Tibial nerve (tissue), 4 donors: Measurements from ENCODE around the gene C6orf15. TPM values are rescaled to one million over a fixed set of nuclear protein-coding genes. Genes with fewer than 3 reads are reported as not detected.

Source experiments
- DNase-seq, 2 donors: peaks; one replicate each; pipeline ENCODE4 v3.0.0-alpha.2; 2019; ENCODE audit warnings: low spot score in 2 of 2
- H3K27ac ChIP-seq, 4 donors: fragments of 200-600 bp; sonication (generic) in 3 of 4; one replicate each; pipeline ENCODE4 v1.5.1; 2017 to 2019; ENCODE audit warnings: mild to moderate bottlenecking in 1 of 4
- H3K27me3 ChIP-seq, 2 donors: fragments of 200-600 bp; sonication (generic) in 1 of 2; one replicate each; pipeline versions ENCODE4 v1.5.1 to v1.6.0; 2017 to 2019
- H3K36me3 ChIP-seq, 3 donors: fragments of 200-600 bp; sonication (generic); one replicate each; pipeline ENCODE4 v1.5.1; 2018 to 2019
- H3K4me1 ChIP-seq, 4 donors: fragments of 200-600 bp; sonication (generic) in 3 of 4; one replicate each; pipeline ENCODE4 v1.5.1; 2017 to 2019
- H3K4me3 ChIP-seq, 4 donors: fragments of 200-600 bp; sonication (generic) in 3 of 4; one replicate each; pipeline ENCODE4 v1.5.1; 2017 to 2019; ENCODE audit warnings: mild to moderate bottlenecking in 1 of 4, moderate library complexity in 1 of 4
- H3K9me3 ChIP-seq, 4 donors: fragments of 200-600 bp; sonication (generic) in 3 of 4; one replicate each; pipeline ENCODE4 v1.5.1; 2017 to 2019
- EP300 ChIP-seq, 2 donors: sonication (generic); formaldehyde crosslinking; IDR thresholded peaks; one replicate each; pipeline ENCODE4 v1.6.1; 2017; ENCODE audit warnings: antibody characterized with exemption in 2 of 2, mild to moderate bottlenecking in 1 of 2
- POLR2A ChIP-seq, 2 donors: fragments of 450-650 bp; IDR thresholded peaks; one replicate each; pipeline ENCODE4 v1.6.1; 2017; ENCODE audit warnings: antibody characterized with exemption in 2 of 2, mild to moderate bottlenecking in 2 of 2, moderate library complexity in 2 of 2
- WGBS, 2 donors: methylation state at CpG; one replicate each; pipeline ENCODE4 v1.1.5; 2018; 5-methylcytosine and 5-hydroxymethylcytosine counted together
- total RNA-seq, 4 donors: library from RNA; depleted of rRNA; stranded (reverse); fragments of >200 nt; gene quantifications; one replicate each; pipeline ENCODE4 v1.1.0, GENCODE V29; 2016
- TF ChIP-seq, protein P1 (sequence below), 5 experiments: fragments of 200-600 bp in 3 of 5; fragments of 450-650 bp in 2 of 5; sonication (generic) in 3 of 5; IDR thresholded peaks; one replicate each; pipeline ENCODE4 v1.5.1; 2016 to 2019; ENCODE audit warnings: antibody characterized with exemption in 5 of 5, mild to moderate bottlenecking in 3 of 5, moderate library complexity in 2 of 5

C6orf15 gene
- total RNA-seq, 4 donors from 2014 or later, result not detected

DNA sequence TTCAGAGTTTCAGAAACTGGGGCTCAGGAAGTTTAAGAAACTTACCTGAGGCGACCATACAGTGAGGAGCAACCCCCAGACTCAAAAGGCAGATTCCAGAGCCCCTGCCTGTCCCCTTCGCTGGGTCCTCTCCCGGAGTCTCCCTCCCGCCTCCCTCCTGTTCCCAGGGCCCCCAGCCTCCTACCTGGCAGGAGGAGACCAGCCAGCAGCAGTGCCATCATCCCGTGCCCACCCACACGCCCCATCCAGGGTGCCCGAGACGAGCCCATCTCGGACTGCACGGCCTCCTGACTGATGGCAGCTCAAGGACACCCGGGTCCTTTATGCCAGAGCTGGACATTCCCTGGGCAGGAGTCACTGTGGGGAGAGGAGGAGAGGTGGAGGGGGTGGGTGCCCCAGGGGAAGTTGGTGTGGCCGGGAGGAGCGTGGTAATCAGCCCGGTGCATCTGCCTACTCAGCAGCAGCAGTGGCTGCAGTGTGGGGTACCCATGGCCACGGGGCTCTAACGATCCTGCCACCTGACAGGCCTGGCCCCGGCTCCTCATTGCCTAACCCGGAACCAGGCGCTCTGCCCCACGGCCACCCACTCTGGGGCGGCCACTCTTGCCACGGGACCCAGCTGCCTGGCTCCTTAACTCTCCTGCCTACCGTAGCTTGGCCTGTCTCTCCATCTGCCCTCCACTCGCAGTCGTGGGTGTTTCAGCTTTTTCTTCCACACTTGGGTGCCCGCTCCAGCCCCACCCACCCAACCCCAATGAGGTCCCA, 8.0 kb upstream of the C6orf15 start, which contains the start of gene CDSN:
Gene CDSN (minus strand): TSS at position 296 of the 765 bp plus-strand sequence. CDS start 27 bp downstream, at position 269.
- H3K4me3 ChIP-seq, result no peak within 1 kb of the TSS
- DNase-seq, result no peak
- no peak within 1 kb of the TSS for H3K27ac ChIP-seq
- H3K27me3 ChIP-seq, result no peaks in the 10 kb centered on the region
- H3K9me3 ChIP-seq, result no peaks in the 10 kb centered on the region
- H3K4me1 ChIP-seq, result peaks cover 0 to 42% (median 2%) of the 10 kb centered on the region in 4 donors
- 76 to 83% methylated on average over 25 to 26 of the region's 26 CpGs for WGBS, 2 donors
- no peak for TF ChIP-seq POLR2A (IDR thresholded peaks at IDR 0.05)
- no peak for TF ChIP-seq EP300 (IDR thresholded peaks at IDR 0.05)
- TF ChIP-seq, protein P1, sequence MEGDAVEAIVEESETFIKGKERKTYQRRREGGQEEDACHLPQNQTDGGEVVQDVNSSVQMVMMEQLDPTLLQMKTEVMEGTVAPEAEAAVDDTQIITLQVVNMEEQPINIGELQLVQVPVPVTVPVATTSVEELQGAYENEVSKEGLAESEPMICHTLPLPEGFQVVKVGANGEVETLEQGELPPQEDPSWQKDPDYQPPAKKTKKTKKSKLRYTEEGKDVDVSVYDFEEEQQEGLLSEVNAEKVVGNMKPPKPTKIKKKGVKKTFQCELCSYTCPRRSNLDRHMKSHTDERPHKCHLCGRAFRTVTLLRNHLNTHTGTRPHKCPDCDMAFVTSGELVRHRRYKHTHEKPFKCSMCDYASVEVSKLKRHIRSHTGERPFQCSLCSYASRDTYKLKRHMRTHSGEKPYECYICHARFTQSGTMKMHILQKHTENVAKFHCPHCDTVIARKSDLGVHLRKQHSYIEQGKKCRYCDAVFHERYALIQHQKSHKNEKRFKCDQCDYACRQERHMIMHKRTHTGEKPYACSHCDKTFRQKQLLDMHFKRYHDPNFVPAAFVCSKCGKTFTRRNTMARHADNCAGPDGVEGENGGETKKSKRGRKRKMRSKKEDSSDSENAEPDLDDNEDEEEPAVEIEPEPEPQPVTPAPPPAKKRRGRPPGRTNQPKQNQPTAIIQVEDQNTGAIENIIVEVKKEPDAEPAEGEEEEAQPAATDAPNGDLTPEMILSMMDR (IDR thresholded peaks at IDR 0.05), result no peak
- H3K36me3 ChIP-seq, result no peaks in the 10 kb centered on the region

DNA sequence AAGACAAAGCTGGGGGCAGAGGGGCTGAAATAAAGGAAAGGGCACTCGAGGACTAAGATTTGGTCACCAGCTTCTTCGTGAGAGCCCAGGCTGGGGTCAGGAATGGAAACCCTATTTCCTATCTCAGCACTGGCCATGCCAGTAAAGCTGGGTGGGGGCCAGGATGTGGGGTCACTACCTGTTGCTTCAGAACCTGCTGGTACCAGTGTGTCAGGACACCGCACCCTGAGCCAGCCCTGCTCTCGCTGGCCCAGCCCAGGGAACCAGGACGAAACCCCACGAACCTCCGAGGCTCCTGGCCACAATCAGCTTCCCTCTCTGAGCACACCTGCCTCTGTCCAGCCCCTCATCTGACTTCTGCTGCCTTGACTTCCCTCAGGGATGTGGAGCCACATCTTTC, 5.8 kb upstream of the C6orf15 start:
- Histone ChIP-seq H3K4me1 (peaks cover 0 to 53% (median 15%) of the 10 kb centered on the region in 4 donors), H3K27ac (no peak overlapping the region), H3K4me3 (no peak overlapping the region), H3K27me3 (no peaks in the 10 kb centered on the region), H3K9me3 (no peaks in the 10 kb centered on the region), H3K36me3 (no peaks in the 10 kb centered on the region)
- TF ChIP-seq POLR2A (IDR thresholded peaks at IDR 0.05), result no peak
- no peak for DNase-seq
- WGBS, 2 donors, result 79 to 81% methylated on average over 7 of the region's 7 CpGs

DNA sequence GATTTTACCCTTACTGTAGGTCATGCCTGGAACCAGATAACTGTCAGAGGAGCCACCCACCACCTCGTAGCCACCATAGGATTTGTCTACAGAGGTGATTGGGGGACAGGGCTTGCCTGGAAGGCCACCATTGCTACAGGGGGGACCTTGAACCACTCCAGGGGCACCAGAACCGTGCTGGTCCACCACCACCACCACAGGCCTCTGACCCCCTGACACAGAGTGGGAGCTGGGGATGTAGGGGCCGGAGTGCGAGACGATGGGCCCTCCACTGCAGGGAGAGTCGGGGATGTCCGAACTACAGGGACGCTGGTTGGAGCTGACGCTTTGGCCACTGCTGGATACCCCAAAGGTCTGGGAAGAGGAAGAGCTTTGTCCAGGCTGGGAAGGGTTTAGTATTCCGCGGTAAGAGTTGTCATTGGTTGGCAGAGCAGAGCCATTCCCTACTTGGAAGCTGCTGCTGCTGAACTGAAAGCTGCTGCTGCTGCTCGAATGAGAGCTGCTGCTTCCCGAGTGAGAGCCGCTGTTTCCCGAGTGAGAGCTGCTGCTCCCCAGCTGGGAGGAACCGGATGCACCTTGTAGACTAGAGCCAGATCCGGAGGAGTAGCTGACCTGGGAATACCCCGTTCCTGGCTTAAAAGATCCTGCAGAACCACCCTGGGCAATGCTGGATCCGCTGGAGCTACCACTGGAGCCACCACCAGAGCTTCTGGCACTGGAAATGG, 4.4 kb upstream of the C6orf15 start:
- Histone ChIP-seq H3K27ac (peak overlapping the region in 2 of 4 donors; percentile 17 to 59), H3K36me3 (no peaks in the 10 kb centered on the region), H3K4me1 (peaks cover 0 to 40% (median 15%) of the 10 kb centered on the region in 4 donors), H3K4me3 (peak overlapping the region in 1 of 4 donors; percentile 28), H3K27me3 (no peaks in the 10 kb centered on the region), H3K9me3 (no peaks in the 10 kb centered on the region)
- WGBS, 2 donors, result 69 to 77% methylated on average over 14 to 17 of the region's 19 CpGs
- DNase-seq, result peak in 1 of 2 donors; percentile 23
- TF ChIP-seq EP300 (IDR thresholded peaks at IDR 0.05) (peak in 1 of 2 donors; percentile 20), POLR2A (IDR thresholded peaks at IDR 0.05) (no peak)
- TF ChIP-seq, protein P1 (IDR thresholded peaks at IDR 0.05), result no peak

DNA sequence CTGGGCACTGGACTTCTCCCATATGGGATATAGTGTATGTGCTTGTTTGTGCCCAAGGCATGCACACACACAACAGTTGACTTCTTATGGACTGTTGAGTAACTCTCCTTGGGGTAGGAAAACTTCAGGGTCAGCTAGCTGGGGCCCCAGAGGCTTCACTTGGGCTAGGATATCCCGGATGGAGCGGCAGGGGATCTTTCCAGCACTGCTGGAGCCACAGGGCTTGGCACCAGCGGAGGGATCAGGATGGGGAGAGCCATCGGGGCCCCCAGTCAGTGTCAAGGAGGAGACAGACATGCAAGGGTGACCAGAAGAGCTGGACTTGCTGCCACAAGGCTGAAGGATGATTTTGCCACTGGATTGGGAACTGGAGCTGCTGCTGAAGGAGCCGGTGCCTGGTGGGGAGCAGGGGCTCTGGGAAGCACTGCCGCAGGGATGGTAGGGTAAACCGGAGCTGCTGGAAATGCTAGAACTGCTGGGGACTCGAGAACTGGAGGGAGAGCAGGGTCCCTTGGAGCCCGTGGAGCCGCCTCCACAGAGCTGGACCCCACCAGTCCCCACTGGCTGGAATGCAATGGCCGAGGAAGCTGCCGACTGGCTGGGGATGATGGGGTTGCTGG, 3.7 kb upstream of the C6orf15 start:
- H3K36me3 ChIP-seq, result no peaks in the 10 kb centered on the region
- no peak overlapping the region for H3K27ac ChIP-seq
- no peak for DNase-seq
- no peak overlapping the region for H3K4me3 ChIP-seq
- H3K9me3 ChIP-seq, result no peaks in the 10 kb centered on the region
- no peaks in the 10 kb centered on the region for H3K27me3 ChIP-seq
- 91 to 96% methylated on average over 12 of the region's 12 CpGs for WGBS, 2 donors
- TF ChIP-seq EP300 (IDR thresholded peaks at IDR 0.05), result no peak
- TF ChIP-seq POLR2A (IDR thresholded peaks at IDR 0.05), result no peak
- TF ChIP-seq, protein P1 (IDR thresholded peaks at IDR 0.05), result no peak
- H3K4me1 ChIP-seq, result peaks cover 0 to 40% (median 15%) of the 10 kb centered on the region in 4 donors

DNA sequence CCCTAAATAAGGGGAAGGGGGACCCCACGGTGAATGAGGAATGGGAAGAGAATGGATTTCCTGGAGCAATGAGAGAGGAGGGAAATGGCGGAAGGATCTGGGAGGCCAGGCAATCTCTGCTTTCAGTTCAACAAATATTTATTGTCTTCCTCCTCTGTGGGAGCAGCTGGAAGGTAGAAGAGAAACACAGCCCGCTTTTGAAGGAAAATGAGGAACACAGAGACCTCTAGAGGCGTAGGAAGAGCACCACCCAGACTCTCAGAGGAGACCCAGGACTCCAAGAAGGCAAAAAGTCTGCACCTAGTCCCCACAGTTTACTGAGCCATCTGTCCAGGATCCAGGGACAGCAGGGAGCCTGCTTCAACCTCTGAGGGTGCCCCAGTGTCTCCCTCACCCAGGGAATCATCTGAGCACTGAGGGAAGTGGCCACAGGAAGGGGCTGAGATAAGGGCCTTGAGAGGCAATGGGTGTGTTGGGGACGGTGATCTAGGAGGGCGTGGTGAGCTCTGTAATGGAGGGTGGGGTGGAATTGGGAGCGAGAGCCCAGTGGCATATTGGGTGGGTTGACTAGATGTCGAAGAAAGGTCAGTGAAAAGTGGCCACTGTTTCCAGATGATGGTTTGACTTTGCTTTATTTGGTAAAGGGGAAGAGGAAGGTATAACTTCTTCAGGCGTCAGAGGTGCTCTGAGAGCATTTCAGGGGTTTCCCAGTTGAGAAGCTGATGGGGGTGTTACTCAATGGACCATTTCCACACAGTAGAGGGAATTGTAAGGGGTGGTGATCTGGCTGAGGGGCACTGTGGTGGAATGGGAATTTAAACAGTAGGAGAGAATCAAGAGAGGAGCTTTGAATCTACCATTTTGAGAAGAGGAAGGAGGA, 2.8 kb upstream of the C6orf15 start:
- Histone ChIP-seq H3K36me3 (no peaks in the 10 kb centered on the region), H3K4me1 (peaks cover 0 to 40% (median 15%) of the 10 kb centered on the region in 4 donors), H3K9me3 (no peaks in the 10 kb centered on the region), H3K4me3 (peak overlapping the region in 2 of 4 donors; percentile 10 to 33), H3K27ac (peak overlapping the region; percentile 22 to 79 (median 69)), H3K27me3 (no peaks in the 10 kb centered on the region)
- 61 to 63% methylated on average over 9 of the region's 9 CpGs for whole genome bisulfite sequencing, 2 donors
- DNase-seq, result no peak
- TF ChIP-seq POLR2A (IDR thresholded peaks at IDR 0.05) (no peak), EP300 (IDR thresholded peaks at IDR 0.05) (no peak)
- TF ChIP-seq, protein P1 (IDR thresholded peaks at IDR 0.05), result no peak
